H1 (cell line): ENCODE results near the gene SLC13A5. TPM values are rescaled to one million over a fixed set of nuclear protein-coding genes. Genes with fewer than 3 reads are reported as not detected.
"Not testable (repeated sequence)": the region's sequence is repeated elsewhere in the genome, so short reads cannot be mapped to it uniquely, and the experiment has no call there.

Source experiments
- CTCF ChIA-PET: fragments of 300-600 bp; sonication (Branson Sonifier 250); formaldehyde crosslinking; loops from one replicate; lab custom pipeline; 2021; ENCODE audit not compliant: partially characterized antibody; lab: Charles Lee
- POLR2A ChIA-PET: fragments of 300-600 bp; sonication (Branson Sonifier 250); formaldehyde crosslinking; loops from one replicate; lab custom pipeline; 2021; ENCODE audit warnings: inconsistent platforms; ENCODE audit not compliant: partially characterized antibody; lab: Charles Lee
- DNase-seq, 2 experiments: peaks; one replicate each; pipeline versions ENCODE4 v3.0.0 to v3.0.0-alpha.2; 2010 to 2022; ENCODE audit warnings: low spot score in 2 of 2, low read depth in 1 of 2, mixed read lengths in 1 of 2
- FAIRE-seq: peaks from 2 replicates; lab custom pipeline; 2011; peaks lifted over from hg19 to GRCh38; lab: Jason Lieb, UNC
- H2AFZ ChIP-seq: 2 replicates; pipeline ENCODE4 v1.8.1; 2012; ENCODE audit warnings: low read length, inconsistent platforms
- H2AK5ac ChIP-seq: 2 replicates; pipeline ENCODE4 v1.6.1; 2013; ENCODE audit warnings: low read depth, low read length
- H2BK120ac ChIP-seq: replicated peaks from 2 replicates; pipeline ENCODE3; 2013; ENCODE audit warnings: low read depth, low read length, inconsistent platforms
- H2BK12ac ChIP-seq: 2 replicates; pipeline ENCODE4 v1.6.1; 2013; ENCODE audit warnings: low read depth, low read length
- H2BK15ac ChIP-seq: 2 replicates; pipeline ENCODE4 v1.6.1; 2013; ENCODE audit warnings: low read length
- H2BK20ac ChIP-seq: 2 replicates; pipeline ENCODE4 v1.6.1; 2013; ENCODE audit warnings: low read length
- H2BK5ac ChIP-seq: 2 replicates; pipeline ENCODE4 v1.6.1; 2013; ENCODE audit warnings: low read depth, low read length
- H3K14ac ChIP-seq: 2 replicates; pipeline ENCODE4 v1.6.1; 2013; ENCODE audit warnings: inconsistent platforms; ENCODE audit not compliant: insufficient read length
- H3K18ac ChIP-seq: 2 replicates; pipeline ENCODE4 v1.6.1; 2013; ENCODE audit warnings: low read length; ENCODE audit errors: extremely low read depth
- H3K23ac ChIP-seq: 2 replicates; pipeline ENCODE4 v1.6.1; 2013; ENCODE audit warnings: inconsistent platforms; ENCODE audit not compliant: insufficient read length
- H3K23me2 ChIP-seq: 2 replicates; pipeline ENCODE4 v1.6.1; 2013; ENCODE audit warnings: low read depth, low read length
- H3K27ac ChIP-seq: 2 replicates; pipeline ENCODE4 v1.6.1; 2011; ENCODE audit warnings: low read depth, low read length, inconsistent platforms
- H3K27me3 ChIP-seq, 4 experiments: replicated peaks in 1 of 4; 1 replicate in 1 of 4; 2 replicates in 3 of 4; pipeline versions ENCODE4 v1.6.1 to v1.8.1; 2011 to 2013; ENCODE audit warnings: low read length in 3 of 4, mild to moderate bottlenecking in 3 of 4, inconsistent platforms in 2 of 4, mixed read lengths in 2 of 4, moderate library complexity in 1 of 4; ENCODE audit not compliant: control insufficient read depth in 3 of 4, insufficient read depth in 3 of 4; ENCODE audit errors: extremely low read depth in 1 of 4
- H3K36me3 ChIP-seq, 4 experiments: 2 replicates each; pipeline versions ENCODE4 v1.6.1 to v1.8.1; 2011 to 2013; ENCODE audit warnings: mild to moderate bottlenecking in 4 of 4, low read length in 3 of 4, moderate library complexity in 2 of 4, control low read depth in 1 of 4, inconsistent platforms in 1 of 4; ENCODE audit not compliant: insufficient read depth in 4 of 4, control insufficient read depth in 2 of 4
- H3K4ac ChIP-seq: replicated peaks from 2 replicates; pipeline ENCODE3; 2013; ENCODE audit warnings: low read length, low read depth, mixed read lengths, inconsistent platforms; ENCODE audit not compliant: insufficient read length
- H3K4me1 ChIP-seq, 4 experiments: replicated peaks in 1 of 4; 1 replicate in 1 of 4; 2 replicates in 3 of 4; pipeline versions ENCODE4 v1.6.1 to v1.8.1; 2011 to 2013; ENCODE audit warnings: low read length in 3 of 4, inconsistent platforms in 2 of 4, mixed read lengths in 1 of 4; ENCODE audit not compliant: insufficient read depth in 4 of 4, control insufficient read depth in 3 of 4
- H3K4me2 ChIP-seq, 2 experiments: 2 replicates each; pipeline versions ENCODE4 v1.6.1 to v1.8.1; 2011 to 2013; ENCODE audit warnings: low read depth in 2 of 2, low read length in 2 of 2, control low read depth in 1 of 2, inconsistent platforms in 1 of 2, mild to moderate bottlenecking in 1 of 2; ENCODE audit not compliant: insufficient read depth in 1 of 2
- H3K4me3 ChIP-seq, 4 experiments: fragments of 200-600, 300-600 bp in 1 of 4; sonication (generic), shearing (Covaris generic), sonication (Bioruptor Twin) in 1 of 4; 2 replicates each; pipeline versions ENCODE4 v1.5.1 to v1.8.1; 2011 to 2016; ENCODE audit warnings: low read length in 4 of 4, low read depth in 3 of 4, control low read depth in 2 of 4, inconsistent platforms in 2 of 4, mild to moderate bottlenecking in 2 of 4, mixed read lengths in 1 of 4, moderate library complexity in 1 of 4; ENCODE audit not compliant: insufficient read depth in 2 of 4; ENCODE audit errors: extremely low read depth in 1 of 4
- H3K56ac ChIP-seq: replicated peaks from 2 replicates; pipeline ENCODE3; 2013; ENCODE audit warnings: low read depth, mild to moderate bottlenecking, mixed read lengths, low read length, inconsistent platforms; ENCODE audit not compliant: insufficient read length
- H3K79me1 ChIP-seq: 2 replicates; pipeline ENCODE4 v1.6.1; 2013; ENCODE audit warnings: low read depth, low read length, control low read depth
- H3K79me2 ChIP-seq, 2 experiments: 2 replicates each; pipeline versions ENCODE4 v1.6.1 to v1.8.1; 2012 to 2013; ENCODE audit warnings: low read length in 2 of 2, mild to moderate bottlenecking in 2 of 2, inconsistent platforms in 1 of 2; ENCODE audit not compliant: insufficient read depth in 2 of 2, control insufficient read depth in 1 of 2
- H3K9ac ChIP-seq, 4 experiments: replicated peaks in 1 of 4; 1 replicate in 1 of 4; 2 replicates in 3 of 4; pipeline versions ENCODE4 v1.6.1 to v1.8.1; 2011 to 2013; ENCODE audit warnings: low read depth in 3 of 4, low read length in 3 of 4, control low read depth in 2 of 4, mild to moderate bottlenecking in 2 of 4, moderate library complexity in 2 of 4, inconsistent platforms in 1 of 4; ENCODE audit errors: extremely low read depth in 1 of 4
- H3K9me3 ChIP-seq, 2 experiments: 2 replicates each; pipeline versions ENCODE4 v1.6.1 to v1.8.1; 2012 to 2013; ENCODE audit warnings: mild to moderate bottlenecking in 2 of 2, moderate library complexity in 2 of 2, control low read depth in 1 of 2, inconsistent platforms in 1 of 2, low read depth in 1 of 2, low read length in 1 of 2, mixed read lengths in 1 of 2; ENCODE audit not compliant: insufficient read depth in 2 of 2
- H4K20me1 ChIP-seq, 2 experiments: replicated peaks in 1 of 2; 2 replicates each; pipeline versions ENCODE3 to v1.8.1; 2011 to 2013; ENCODE audit warnings: inconsistent platforms in 2 of 2, low read length in 2 of 2, mild to moderate bottlenecking in 1 of 2; ENCODE audit not compliant: insufficient read depth in 2 of 2, control insufficient read depth in 1 of 2
- H4K5ac ChIP-seq: 2 replicates; pipeline ENCODE4 v1.6.1; 2013; ENCODE audit warnings: low read length, low read depth, mixed read lengths, inconsistent platforms; ENCODE audit not compliant: insufficient read length
- H4K8ac ChIP-seq: 2 replicates; pipeline ENCODE4 v1.8.0; 2013; ENCODE audit warnings: mild to moderate bottlenecking, moderate library complexity, low read length, inconsistent platforms; ENCODE audit not compliant: insufficient read depth; ENCODE audit errors: extremely low read depth
- H4K91ac ChIP-seq: replicated peaks from 2 replicates; pipeline ENCODE3; 2013; ENCODE audit warnings: low read length, mixed read lengths, inconsistent platforms; ENCODE audit not compliant: insufficient read length
- WGBS, 2 experiments: shearing (Covaris generic) in 1 of 2; methylation state at CpG; one replicate each; pipeline versions ENCODE4 v1.1.6 to v1.1.7; 2013 to 2015; ENCODE audit warnings: low lambda C conversion rate in 2 of 2, mixed read lengths in 2 of 2, inconsistent platforms in 1 of 2, low coverage in 1 of 2, missing lambda C conversion rate in 1 of 2; ENCODE audit not compliant: insufficient replicate concordance in 2 of 2, insufficient coverage in 1 of 2, insufficient read length in 1 of 2; ENCODE audit errors: extremely low coverage in 1 of 2, missing lambda C conversion rate in 1 of 2; 5-methylcytosine and 5-hydroxymethylcytosine counted together
- polyA plus RNA-seq, 7 experiments: library from polyadenylated mRNA; depleted of rRNA in 3 of 7; stranded (reverse) in 5 of 7; unstranded in 2 of 7; fragments of >200 nt in 5 of 7; fragments of 200-250 nt in 2 of 7; gene quantifications; 1 replicate in 5 of 7; 2 replicates in 1 of 7; 4 replicates in 1 of 7; pipeline versions ENCODE4 v1.2.1 to v1.2.3, GENCODE V29; 2011 to 2013; ENCODE audit warnings: missing spikeins in 2 of 7, mixed read lengths in 2 of 7
- total RNA-seq: library from RNA; stranded (reverse); fragmentation: NEBNext Ultra II Directional; extraction: Animal tissue kit (Norgen Biotek cat#: 25700); gene quantifications from 2 replicates; pipeline ENCODE4 v1.2.1, GENCODE V29; 2021

The SLC13A5 gene
- total and polyA plus RNA-seq, 2 of the 8 experiments (the other 6 are each of a cell fraction or from before 2014, with no cell fraction given) = 2.1 to 2.6 TPM

GRCh38 chr17:6746665-6747064, 33.5 kb upstream of the SLC13A5 start:
- H4K8ac ChIP-seq, H3K9ac ChIP-seq, H2AK5ac ChIP-seq, H3K27me3 ChIP-seq, H2BK20ac ChIP-seq, H3K23ac ChIP-seq, H3K79me2 ChIP-seq, H3K27ac ChIP-seq, H3K4ac ChIP-seq, H3K56ac ChIP-seq, H3K4me1 ChIP-seq, H3K9me3 ChIP-seq, H2BK5ac ChIP-seq, H3K23me2 ChIP-seq, H2BK15ac ChIP-seq, H3K36me3 ChIP-seq, H4K5ac ChIP-seq, H4K20me1 ChIP-seq, H3K79me1 ChIP-seq, H4K91ac ChIP-seq, H2BK120ac ChIP-seq, H3K4me2 ChIP-seq, H3K14ac ChIP-seq, H3K18ac ChIP-seq, H3K4me3 ChIP-seq, DNase-seq, CTCF ChIA-PET, FAIRE-seq, POLR2A ChIA-PET, H2BK12ac ChIP-seq, H2AFZ ChIP-seq: not testable (repeated sequence)
- WGBS, 2 experiments = 92% methylated on average over 6 of the region's 6 CpGs; no CpG with 5 or more reads in 1 of the 2 experiments
